Measurements from ENCODE around the gene EXOC1.

EXOC1 gene

GRCh38 chr4:55859711-55860110 is 6.3 kb downstream of the EXOC1 start:
- DNase-seq = no peak

- DNase-seq = no peak
These were observed 11.3 kb downstream of the EXOC1 start for GRCh38 chr4:55864577-55865223.

- no peak for DNase-seq
These were observed 11.9 kb downstream of the EXOC1 start for GRCh38 chr4:55865228-55865806.

DNA sequence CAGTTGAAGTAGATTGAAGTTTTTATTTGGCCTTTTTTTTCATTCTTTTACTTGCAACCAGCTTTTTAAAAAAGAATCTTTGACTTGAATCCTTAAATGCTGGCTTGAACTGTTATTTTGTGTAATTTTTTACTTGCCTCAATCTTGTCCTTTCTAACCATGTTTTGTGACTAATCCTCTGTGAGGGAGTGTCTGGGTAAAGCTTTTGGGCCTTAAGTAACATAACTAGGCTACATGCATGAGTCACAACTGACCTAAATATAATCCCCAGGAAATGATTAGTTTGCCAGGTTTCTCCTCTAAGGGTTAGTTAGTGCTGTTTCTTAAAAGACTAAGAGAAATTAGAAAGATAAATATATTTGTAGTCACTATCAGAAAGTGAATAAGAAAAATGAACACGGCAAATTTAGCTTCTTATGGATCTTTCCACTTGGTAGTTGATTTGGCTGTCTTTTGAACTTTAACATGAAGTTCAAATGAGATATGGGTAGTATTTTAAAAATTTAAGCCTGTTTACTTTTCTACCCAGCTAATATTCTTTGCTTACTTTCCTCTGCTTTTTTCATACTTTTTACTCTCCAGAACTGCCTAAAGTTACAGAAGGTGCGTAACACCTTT is 13.0 kb downstream of the EXOC1 start:
- no peak for DNase-seq

- DNase-seq = no peak
These were observed 13.6 kb downstream of the EXOC1 start for GRCh38 chr4:55866973-55867574.

- no peak for DNase-seq
These were observed 15.2 kb downstream of the EXOC1 start for GRCh38 chr4:55868581-55869090.

GRCh38 chr4:55871299-55871800 is 17.9 kb downstream of the EXOC1 start:
- DNase-seq = no peak

DNA sequence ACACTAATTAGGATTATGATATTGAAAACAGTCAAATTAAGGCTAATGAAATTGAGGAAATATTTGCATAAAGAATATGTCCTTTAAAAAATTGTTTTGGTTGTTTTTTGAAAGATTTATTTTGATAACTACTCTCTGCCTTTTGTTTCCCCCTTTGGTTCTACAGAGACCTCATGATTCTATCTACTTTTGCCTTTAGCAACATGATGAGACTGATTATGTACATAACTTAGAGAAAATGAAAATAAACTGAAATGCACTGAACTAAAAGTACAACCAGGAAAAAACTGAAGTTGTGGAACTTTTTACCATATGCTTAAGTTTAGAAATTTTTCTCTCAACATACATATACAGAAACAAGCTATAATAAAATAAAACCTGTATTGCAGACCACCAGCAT is 21.4 kb downstream of the EXOC1 start:
- no peak for DNase-seq

DNA sequence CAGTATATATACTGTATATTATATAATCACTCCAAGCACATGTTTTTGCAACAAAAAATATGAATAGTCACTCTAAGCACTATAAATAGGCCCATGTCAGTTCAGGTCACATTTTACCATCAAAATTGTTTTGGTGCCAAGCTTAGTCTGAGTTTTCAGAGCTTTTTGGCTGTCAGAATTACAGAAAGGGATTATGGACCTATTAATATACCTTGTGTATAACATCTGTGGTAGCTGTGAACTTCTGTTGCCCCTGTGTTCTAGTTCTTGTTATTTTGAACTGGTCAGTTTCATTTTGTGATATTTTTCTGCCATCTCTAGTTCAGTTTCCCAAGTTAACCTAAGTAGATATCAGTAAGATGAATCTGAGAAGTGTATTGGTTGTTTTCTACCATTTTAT is 22.9 kb downstream of the EXOC1 start:
- no peak for DNase-seq

- DNase-seq = no peak
These were observed 25.8 kb downstream of the EXOC1 start for GRCh38 chr4:55879224-55879623.

GRCh38 chr4:55880652-55881280 is 27.3 kb downstream of the EXOC1 start:
- no peak for DNase-seq

DNA sequence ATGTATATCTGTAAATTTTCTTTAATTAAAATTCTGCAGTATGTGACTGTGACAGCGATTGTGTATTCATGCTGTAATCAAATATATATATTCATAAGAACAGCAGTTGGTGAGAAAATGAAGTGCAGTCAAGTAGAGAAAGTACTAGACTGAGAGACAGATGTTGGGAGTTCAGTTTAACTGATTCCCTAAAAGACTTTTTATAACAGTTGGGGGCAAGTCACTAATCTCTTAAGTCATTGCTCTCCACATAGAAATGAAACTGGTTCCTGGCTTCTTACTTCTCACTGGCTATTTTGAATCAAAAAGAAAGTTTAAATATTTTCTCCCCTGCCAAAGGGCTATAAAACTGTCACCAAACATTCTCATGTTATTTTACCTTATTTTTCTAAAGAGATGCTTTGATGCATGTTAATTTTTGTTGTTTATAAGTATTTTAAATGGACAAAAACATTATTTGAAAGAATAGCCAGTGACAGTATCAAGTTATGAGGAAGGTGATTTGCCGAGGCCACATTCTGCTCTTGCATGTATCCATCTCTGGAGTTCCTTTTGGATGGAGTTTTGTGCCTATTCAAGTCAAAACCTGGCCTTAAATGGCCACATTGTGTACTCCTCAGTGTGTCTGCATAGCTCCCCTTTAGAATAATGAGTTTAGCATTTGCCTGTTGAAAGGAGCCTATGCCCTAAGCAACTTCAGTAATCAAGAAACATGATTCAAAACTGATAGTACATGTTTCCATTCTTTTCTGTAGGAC is 30.8 kb downstream of the EXOC1 start:
- no peak for DNase-seq

GRCh38 chr4:55884851-55885219 is 31.4 kb downstream of the EXOC1 start:
- no peak for DNase-seq

DNA sequence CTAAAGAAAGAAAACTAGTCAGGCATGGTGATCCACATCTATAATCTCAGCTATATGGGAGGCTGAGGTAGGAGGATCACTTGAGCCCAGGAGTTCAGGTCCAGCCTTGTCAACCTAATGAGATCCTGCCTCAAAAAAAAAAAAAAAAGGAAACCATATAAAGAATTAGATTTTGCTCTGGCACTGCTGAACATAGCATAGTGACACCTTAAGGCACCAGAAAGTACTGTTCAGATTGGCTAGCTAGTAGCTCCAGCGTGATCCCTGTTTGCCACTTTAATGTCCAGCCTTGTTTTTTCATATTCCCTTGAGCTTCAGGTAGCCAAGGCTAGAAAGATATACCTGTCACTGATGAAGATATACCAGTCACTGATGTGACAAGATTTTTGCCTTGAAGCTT is 34.1 kb downstream of the EXOC1 start:
- DNase-seq = no peak

DNA sequence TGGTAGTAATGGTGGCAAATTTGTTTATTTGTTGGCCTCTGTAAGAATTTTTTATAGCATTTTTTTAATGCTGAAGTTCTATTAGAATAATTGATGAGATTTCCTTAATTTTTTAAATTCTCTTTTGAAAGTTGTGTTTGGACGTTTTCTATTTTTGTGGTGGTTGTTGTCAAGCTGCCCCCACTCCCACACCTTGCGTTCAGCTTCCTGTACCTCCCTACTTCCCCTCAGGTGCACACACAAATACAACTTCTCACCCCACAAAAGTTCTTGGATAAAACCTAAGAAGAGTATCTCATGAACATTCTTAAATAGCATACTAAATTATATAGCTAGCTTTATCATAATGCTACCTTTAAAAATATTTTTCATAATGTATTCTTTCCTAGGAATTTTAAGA is 38.7 kb downstream of the EXOC1 start:
- no peak for DNase-seq

GRCh38 chr4:55896622-55897021 is 43.2 kb downstream of the EXOC1 start:
- no peak for DNase-seq

DNA sequence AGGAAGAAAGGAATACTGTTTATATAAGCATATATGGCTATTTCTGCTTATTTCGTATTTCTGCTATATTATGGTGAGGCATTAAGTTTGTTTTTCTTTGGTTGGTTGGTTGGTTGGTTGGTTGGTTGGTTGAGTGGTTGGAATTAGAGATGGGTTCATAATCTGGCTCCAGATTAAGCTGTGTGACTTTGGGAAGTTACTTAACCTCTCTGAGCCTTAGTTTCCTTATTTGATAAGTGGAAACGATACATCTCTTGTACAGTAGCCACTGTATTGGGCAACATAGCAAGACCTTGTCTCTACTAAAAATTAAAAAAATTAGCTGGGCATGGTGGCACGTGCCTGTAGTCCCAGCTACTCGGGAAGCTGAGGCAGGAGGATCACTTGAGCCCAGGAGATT is 49.2 kb downstream of the EXOC1 start:
- no peak for DNase-seq

- no peak for DNase-seq
These were observed 50.1 kb downstream of the EXOC1 start for GRCh38 chr4:55903577-55903976.

DNA sequence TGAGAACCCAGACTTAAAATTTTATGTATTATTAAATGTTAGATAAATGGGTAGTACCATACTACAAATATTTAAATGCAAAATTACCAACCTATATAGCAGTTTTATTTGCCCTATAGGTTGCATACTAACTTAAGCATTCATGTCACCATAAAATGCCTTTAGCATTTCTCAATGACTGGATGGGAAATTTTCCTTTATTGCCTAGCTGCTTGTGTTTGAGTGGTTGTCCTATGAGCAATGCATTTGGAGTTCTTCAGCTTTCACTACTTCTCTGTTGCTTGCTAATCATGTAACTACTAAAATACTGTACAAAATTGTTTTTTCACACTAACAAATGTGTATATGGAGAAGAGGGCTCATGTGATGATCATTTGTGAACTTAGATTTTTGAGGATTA is 51.1 kb downstream of the EXOC1 start:
- DNase-seq = no peak

DNA sequence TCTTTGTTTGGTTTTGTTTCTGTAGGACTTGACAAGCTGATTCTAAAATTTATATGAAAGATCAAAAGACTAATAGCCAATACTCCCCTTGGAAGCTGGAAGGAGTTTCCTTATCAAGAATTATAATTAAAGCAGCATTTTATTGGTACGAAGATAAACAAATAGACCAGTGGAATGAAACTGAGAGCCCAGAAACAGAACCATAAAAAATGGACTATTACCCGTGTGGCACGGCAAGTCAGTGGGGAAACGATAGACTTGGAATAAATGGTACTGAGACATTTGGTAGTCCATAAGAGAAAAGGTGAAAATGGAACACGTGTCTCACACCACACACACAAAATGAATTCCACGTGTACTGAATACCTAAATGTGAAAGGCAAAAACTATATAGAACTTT is 52.9 kb downstream of the EXOC1 start:
- DNase-seq = no peak

- no peak for DNase-seq
These were observed 53.5 kb downstream of the EXOC1 start for GRCh38 chr4:55906989-55907388.

DNA sequence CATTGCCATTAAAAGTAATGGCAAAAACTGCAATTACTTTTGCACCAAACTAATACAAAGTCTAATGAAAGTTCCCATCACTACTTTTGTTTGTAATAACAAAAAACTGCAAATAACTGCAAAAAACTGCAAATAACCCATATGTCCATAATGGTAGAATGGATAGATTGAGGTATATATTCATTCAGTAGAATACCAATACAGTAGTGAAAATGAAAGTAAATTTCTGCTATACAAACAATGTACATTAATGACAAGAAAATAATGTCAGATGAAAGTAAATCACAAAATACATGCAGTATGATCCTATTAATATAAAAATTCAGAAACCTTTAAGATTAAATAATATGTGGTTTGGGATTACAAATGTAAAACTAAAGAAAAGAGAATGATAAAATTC is 54.0 kb downstream of the EXOC1 start:
- no peak for DNase-seq

- DNase-seq = no peak
These were observed 56.7 kb downstream of the EXOC1 start for GRCh38 chr4:55910140-55910539.

Measured in activated T-cell treated with anti-CD3 and anti-CD28 coated beads, Interleukin-2, amount 50 U/mL, for 1 hour (primary cell).